ENCODE measurements around the gene AFMID.

GRCh38 chr17:78252111-78252634, 65.0 kb downstream of the AFMID start:
- no peak for TF ChIP-seq CTCF (IDR thresholded peaks at IDR 0.05)
- no peak for TF ChIP-seq EP300 (IDR thresholded peaks at IDR 0.05)
- TF ChIP-seq POLR2A (IDR thresholded peaks at IDR 0.05), result no peak

Measured in ovary (tissue), 3 donors.